ENCODE results near the gene POTEF. TPM values are rescaled to one million over a fixed set of nuclear protein-coding genes. Genes with fewer than 3 reads are reported as not detected.
"Not testable (repeated sequence)": the region's sequence is repeated elsewhere in the genome, so short reads cannot be mapped to it uniquely, and the experiment has no call there.

POTEF gene
- total and polyA plus RNA-seq, 4 donors: not detected

- not testable (repeated sequence) for H3K27me3 ChIP-seq (ENCODE audit: control insufficient read depth in 4 of 4, insufficient read depth in 4 of 4, low read length in 3 of 4); H3K4me3 ChIP-seq (ENCODE audit: low read depth in 1 of 3, low read length in 3 of 3); H3K9ac ChIP-seq (ENCODE audit: low read depth in 1 of 2, low read length in 2 of 2); H3K4me1 ChIP-seq (ENCODE audit: control insufficient read depth in 4 of 4, insufficient read depth in 4 of 4, low read length in 3 of 4); H3K9me3 ChIP-seq (ENCODE audit: control insufficient read depth in 4 of 4, low read length in 3 of 4); H3K27ac ChIP-seq (ENCODE audit: low read depth in 1 of 2, low read length in 2 of 2); DNase-seq (ENCODE audit: low spot score); H3K36me3 ChIP-seq (ENCODE audit: control insufficient read depth in 4 of 4, insufficient read depth in 3 of 4, low read depth in 1 of 4, low read length in 3 of 4)
- WGBS: 90% methylated on average over 33 of the region's 45 CpGs
These were observed 8.1 kb downstream of the POTEF start for GRCh38 chr2:130120924-130121323.

- not testable (repeated sequence) for H3K9ac ChIP-seq (ENCODE audit: low read depth in 1 of 2, low read length in 2 of 2); H3K4me1 ChIP-seq (ENCODE audit: control insufficient read depth in 4 of 4, insufficient read depth in 4 of 4, low read length in 3 of 4); H3K27me3 ChIP-seq (ENCODE audit: control insufficient read depth in 4 of 4, insufficient read depth in 4 of 4, low read length in 3 of 4); DNase-seq (ENCODE audit: low spot score); H3K4me3 ChIP-seq (ENCODE audit: low read depth in 1 of 3, low read length in 3 of 3); H3K36me3 ChIP-seq (ENCODE audit: control insufficient read depth in 4 of 4, insufficient read depth in 3 of 4, low read depth in 1 of 4, low read length in 3 of 4); H3K27ac ChIP-seq (ENCODE audit: low read depth in 1 of 2, low read length in 2 of 2); H3K9me3 ChIP-seq (ENCODE audit: control insufficient read depth in 4 of 4, low read length in 3 of 4)
- WGBS: 56% methylated on average over 6 of the region's 8 CpGs
These were observed 26.2 kb downstream of the POTEF start for GRCh38 chr2:130102597-130103363.

GRCh38 chr2:130062645-130063044 is 66.4 kb downstream of the POTEF start:
- H3K27me3 ChIP-seq (ENCODE audit: control insufficient read depth in 4 of 4, insufficient read depth in 4 of 4, low read length in 3 of 4); H3K27ac ChIP-seq (ENCODE audit: low read depth in 1 of 2, low read length in 2 of 2); H3K9ac ChIP-seq (ENCODE audit: low read depth in 1 of 2, low read length in 2 of 2); DNase-seq (ENCODE audit: low spot score); H3K4me3 ChIP-seq (ENCODE audit: low read depth in 1 of 3, low read length in 3 of 3); H3K36me3 ChIP-seq (ENCODE audit: control insufficient read depth in 4 of 4, insufficient read depth in 3 of 4, low read depth in 1 of 4, low read length in 3 of 4); H3K4me1 ChIP-seq (ENCODE audit: control insufficient read depth in 4 of 4, insufficient read depth in 4 of 4, low read length in 3 of 4); H3K9me3 ChIP-seq (ENCODE audit: control insufficient read depth in 4 of 4, low read length in 3 of 4): not testable (repeated sequence)
- WGBS: 100% methylated on average over 2 of the region's 5 CpGs

- H3K9me3 ChIP-seq (ENCODE audit: control insufficient read depth in 4 of 4, low read length in 3 of 4); DNase-seq (ENCODE audit: low spot score): not testable (repeated sequence)
- 88% methylated on average over 6 of the region's 10 CpGs for WGBS
These were observed 69.0 kb downstream of the POTEF start for GRCh38 chr2:130059982-130060381.

GRCh38 chr2:130056336-130056735 is 72.7 kb downstream of the POTEF start:
- not testable (repeated sequence) for H3K27me3 ChIP-seq (ENCODE audit: control insufficient read depth in 4 of 4, insufficient read depth in 4 of 4, low read length in 3 of 4); H3K9me3 ChIP-seq (ENCODE audit: control insufficient read depth in 4 of 4, low read length in 3 of 4); DNase-seq (ENCODE audit: low spot score); H3K4me3 ChIP-seq (ENCODE audit: low read depth in 1 of 3, low read length in 3 of 3); H3K9ac ChIP-seq (ENCODE audit: low read depth in 1 of 2, low read length in 2 of 2); H3K4me1 ChIP-seq (ENCODE audit: control insufficient read depth in 4 of 4, insufficient read depth in 4 of 4, low read length in 3 of 4); H3K27ac ChIP-seq (ENCODE audit: low read depth in 1 of 2, low read length in 2 of 2); H3K36me3 ChIP-seq (ENCODE audit: control insufficient read depth in 4 of 4, insufficient read depth in 3 of 4, low read depth in 1 of 4, low read length in 3 of 4)
- WGBS: 25% methylated on average over 5 of the region's 7 CpGs

More at GRCh38 chr2:130059982-130060381, 69.0 kb downstream of the POTEF start:
- not testable (repeated sequence) for H3K27me3 ChIP-seq (ENCODE audit: control insufficient read depth in 4 of 4, insufficient read depth in 4 of 4, low read length in 3 of 4); H3K27ac ChIP-seq (ENCODE audit: low read depth in 1 of 2, low read length in 2 of 2); H3K36me3 ChIP-seq (ENCODE audit: control insufficient read depth in 4 of 4, insufficient read depth in 3 of 4, low read depth in 1 of 4, low read length in 3 of 4); H3K9ac ChIP-seq (ENCODE audit: low read depth in 1 of 2, low read length in 2 of 2); H3K4me1 ChIP-seq (ENCODE audit: control insufficient read depth in 4 of 4, insufficient read depth in 4 of 4, low read length in 3 of 4); H3K4me3 ChIP-seq (ENCODE audit: low read depth in 1 of 3, low read length in 3 of 3)

GRCh38 chr2:130053217-130053911 is 75.7 kb downstream of the POTEF start:
- not testable (repeated sequence) for H3K27ac ChIP-seq (ENCODE audit: low read depth in 1 of 2, low read length in 2 of 2); H3K9ac ChIP-seq (ENCODE audit: low read depth in 1 of 2, low read length in 2 of 2); DNase-seq (ENCODE audit: low spot score); H3K36me3 ChIP-seq (ENCODE audit: control insufficient read depth in 4 of 4, insufficient read depth in 3 of 4, low read depth in 1 of 4, low read length in 3 of 4); H3K27me3 ChIP-seq (ENCODE audit: control insufficient read depth in 4 of 4, insufficient read depth in 4 of 4, low read length in 3 of 4); H3K9me3 ChIP-seq (ENCODE audit: control insufficient read depth in 4 of 4, low read length in 3 of 4); H3K4me3 ChIP-seq (ENCODE audit: low read depth in 1 of 3, low read length in 3 of 3); H3K4me1 ChIP-seq (ENCODE audit: control insufficient read depth in 4 of 4, insufficient read depth in 4 of 4, low read length in 3 of 4)
- 97% methylated on average over 7 of the region's 7 CpGs for WGBS

- not testable (repeated sequence) for DNase-seq (ENCODE audit: low spot score); H3K27me3 ChIP-seq (ENCODE audit: control insufficient read depth in 4 of 4, insufficient read depth in 4 of 4, low read length in 3 of 4); H3K36me3 ChIP-seq (ENCODE audit: control insufficient read depth in 4 of 4, insufficient read depth in 3 of 4, low read depth in 1 of 4, low read length in 3 of 4); H3K4me1 ChIP-seq (ENCODE audit: control insufficient read depth in 4 of 4, insufficient read depth in 4 of 4, low read length in 3 of 4); H3K9me3 ChIP-seq (ENCODE audit: control insufficient read depth in 4 of 4, low read length in 3 of 4); H3K27ac ChIP-seq (ENCODE audit: low read depth in 1 of 2, low read length in 2 of 2); H3K9ac ChIP-seq (ENCODE audit: low read depth in 1 of 2, low read length in 2 of 2); H3K4me3 ChIP-seq (ENCODE audit: low read depth in 1 of 3, low read length in 3 of 3)
- WGBS: 97% methylated on average over 2 of the region's 5 CpGs
These were observed 76.6 kb downstream of the POTEF start for GRCh38 chr2:130052376-130052775.

- H3K36me3 ChIP-seq (ENCODE audit: control insufficient read depth in 4 of 4, insufficient read depth in 3 of 4, low read depth in 1 of 4, low read length in 3 of 4); H3K27me3 ChIP-seq (ENCODE audit: control insufficient read depth in 4 of 4, insufficient read depth in 4 of 4, low read length in 3 of 4); H3K9ac ChIP-seq (ENCODE audit: low read depth in 1 of 2, low read length in 2 of 2); H3K4me1 ChIP-seq (ENCODE audit: control insufficient read depth in 4 of 4, insufficient read depth in 4 of 4, low read length in 3 of 4); DNase-seq (ENCODE audit: low spot score); H3K9me3 ChIP-seq (ENCODE audit: control insufficient read depth in 4 of 4, low read length in 3 of 4); H3K27ac ChIP-seq (ENCODE audit: low read depth in 1 of 2, low read length in 2 of 2); H3K4me3 ChIP-seq (ENCODE audit: low read depth in 1 of 3, low read length in 3 of 3): not testable (repeated sequence)
- 41% methylated on average over 1 of the region's 4 CpGs for WGBS
These were observed 80.6 kb downstream of the POTEF start for GRCh38 chr2:130048422-130048821.

All from liver (tissue), 9 donors.